Vagina (tissue), 2 donors: Measurements from ENCODE around the gene FGGY. TPM values are rescaled to one million over a fixed set of nuclear protein-coding genes. Genes with fewer than 3 reads are reported as not detected.

Source experiments
- DNase-seq, 2 donors: peaks; one replicate each; pipeline ENCODE4 v3.0.0-alpha.2; 2017; ENCODE audit errors: extremely low spot score in 2 of 2
- H3K27ac ChIP-seq: fragments of 200-600 bp; sonication (generic); one replicate; pipeline ENCODE4 v1.5.1; 2019
- H3K27me3 ChIP-seq: fragments of 200-600 bp; sonication (generic); one replicate; pipeline ENCODE4 v1.5.1; 2019
- H3K36me3 ChIP-seq, 2 donors: fragments of 200-600 bp; sonication (generic); one replicate each; pipeline ENCODE4 v1.5.1; 2017 to 2019
- H3K4me1 ChIP-seq: fragments of 200-600 bp; sonication (generic); one replicate; pipeline ENCODE4 v1.5.1; 2019
- H3K4me3 ChIP-seq, 2 donors: fragments of 200-600 bp; sonication (generic); 1 replicate in 1 of 2; 2 replicates in 1 of 2; pipeline ENCODE4 v1.5.1; 2016 to 2019
- H3K9me3 ChIP-seq: fragments of 200-600 bp; sonication (generic); one replicate; pipeline ENCODE4 v1.5.1; 2019
- CTCF ChIP-seq, 3 experiments: fragments of 450-650 bp in 2 of 3; fragments of 200-600 bp in 1 of 3; sonication (generic) in 1 of 3; IDR thresholded peaks; one replicate each; pipeline ENCODE4 v1.5.1; 2017 to 2019; ENCODE audit warnings: antibody characterized with exemption in 3 of 3, mild to moderate bottlenecking in 2 of 3, moderate library complexity in 2 of 3
- POLR2A ChIP-seq, 2 donors: fragments of 450-650 bp; IDR thresholded peaks; one replicate each; pipeline ENCODE4 v1.6.1; 2017; ENCODE audit warnings: antibody characterized with exemption in 2 of 2, mild to moderate bottlenecking in 2 of 2, moderate library complexity in 2 of 2
- POLR2AphosphoS5 ChIP-seq, 2 donors: sonication (generic); formaldehyde crosslinking; IDR thresholded peaks; one replicate each; pipeline ENCODE4 v1.9.0; 2017; ENCODE audit warnings: antibody characterized with exemption in 2 of 2, mild to moderate bottlenecking in 2 of 2, low read depth in 1 of 2; ENCODE audit not compliant: insufficient read depth in 1 of 2
- intact Hi-C: fragments of 100-400 bp; cut with DNase I; formaldehyde crosslinking; loops from one replicate; pipeline ENCODE4 v1.15.1; 2023
- total RNA-seq: library from RNA; depleted of rRNA; stranded (reverse); fragments of >200 nt; gene quantifications from one replicate; pipeline ENCODE4 v1.2.3, GENCODE V29; 2016

The FGGY gene
- total RNA-seq, 1 donor from 2014 or later = 11.8 TPM

GRCh38 chr1:59561796-59562195 lies 264.9 kb downstream of the FGGY start:
- Histone ChIP-seq H3K9me3 (no peaks in the 10 kb centered on the region), H3K4me1 (peaks cover 16% of the 10 kb centered on the region), H3K27me3 (no peaks in the 10 kb centered on the region), H3K4me3 (no peak overlapping the region), H3K27ac (no peak overlapping the region), H3K36me3 (no peaks in the 10 kb centered on the region)
- intact Hi-C loops = no loop called here
- TF ChIP-seq POLR2AphosphoS5 (IDR thresholded peaks at IDR 0.05; ENCODE audit: insufficient read depth in 1 of 2, low read depth in 1 of 2) = no peak
- TF ChIP-seq CTCF (IDR thresholded peaks at IDR 0.05) = no peak
- TF ChIP-seq POLR2A (IDR thresholded peaks at IDR 0.05) = no peak
- no peak for DNase-seq

DNA sequence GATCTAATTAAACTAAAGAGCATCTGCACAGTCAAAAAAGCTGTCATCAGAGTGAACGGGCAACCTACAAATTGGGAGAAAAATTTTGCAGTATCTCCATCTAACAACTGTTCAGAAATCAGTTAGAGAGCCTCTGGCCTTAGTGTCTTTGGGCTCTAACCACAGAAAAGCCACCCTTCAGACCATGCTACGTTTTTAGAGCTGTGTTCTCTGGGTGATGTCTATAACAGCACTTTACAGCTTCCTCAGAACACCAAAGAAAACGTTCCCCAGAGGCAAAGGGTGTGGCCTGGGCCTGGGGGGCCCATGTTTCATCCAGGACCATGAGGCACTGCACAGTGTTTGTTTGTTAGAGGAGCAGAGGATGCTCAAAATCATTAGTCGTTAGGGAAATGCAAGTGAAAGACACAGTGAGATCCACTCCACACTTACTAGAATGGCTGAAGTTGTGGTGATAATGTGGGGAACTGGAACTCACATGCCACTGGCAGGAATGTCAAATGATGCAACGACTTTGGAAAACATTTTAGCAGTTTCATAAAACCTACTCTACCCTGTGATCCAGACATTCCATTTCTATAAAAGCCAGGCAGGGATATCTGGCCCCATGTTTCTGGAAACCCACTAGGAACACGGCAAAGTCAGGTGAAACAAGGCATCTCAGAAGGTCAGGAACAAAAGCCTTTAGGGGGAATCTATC lies 267.4 kb downstream of the FGGY start:
- intact Hi-C loops = no loop called here
- Histone ChIP-seq H3K36me3 (no peaks in the 10 kb centered on the region), H3K27ac (peak overlapping the region; percentile 76), H3K4me1 (peaks cover 16% of the 10 kb centered on the region), H3K27me3 (no peaks in the 10 kb centered on the region), H3K9me3 (no peaks in the 10 kb centered on the region), H3K4me3 (no peak overlapping the region)
- TF ChIP-seq POLR2A (IDR thresholded peaks at IDR 0.05) (no peak), POLR2AphosphoS5 (IDR thresholded peaks at IDR 0.05; ENCODE audit: insufficient read depth in 1 of 2, low read depth in 1 of 2) (no peak), CTCF (IDR thresholded peaks at IDR 0.05) (no peak)
- DNase-seq = no peak

GRCh38 chr1:59565611-59566410 lies 268.9 kb downstream of the FGGY start:
- Histone ChIP-seq H3K9me3 (no peaks in the 10 kb centered on the region), H3K27ac (peak overlapping the region; percentile 76), H3K27me3 (no peaks in the 10 kb centered on the region), H3K36me3 (no peaks in the 10 kb centered on the region), H3K4me3 (peak overlapping the region in 1 of 2 donors; percentile 6), H3K4me1 (peaks cover 16% of the 10 kb centered on the region)
- DNase-seq = no peak
- TF ChIP-seq POLR2A (IDR thresholded peaks at IDR 0.05) = no peak
- peak; percentile 11 to 13 for TF ChIP-seq POLR2AphosphoS5 (IDR thresholded peaks at IDR 0.05; ENCODE audit: insufficient read depth in 1 of 2, low read depth in 1 of 2)
- TF ChIP-seq CTCF (IDR thresholded peaks at IDR 0.05) = no peak
- intact Hi-C loops = no loop called here

DNA sequence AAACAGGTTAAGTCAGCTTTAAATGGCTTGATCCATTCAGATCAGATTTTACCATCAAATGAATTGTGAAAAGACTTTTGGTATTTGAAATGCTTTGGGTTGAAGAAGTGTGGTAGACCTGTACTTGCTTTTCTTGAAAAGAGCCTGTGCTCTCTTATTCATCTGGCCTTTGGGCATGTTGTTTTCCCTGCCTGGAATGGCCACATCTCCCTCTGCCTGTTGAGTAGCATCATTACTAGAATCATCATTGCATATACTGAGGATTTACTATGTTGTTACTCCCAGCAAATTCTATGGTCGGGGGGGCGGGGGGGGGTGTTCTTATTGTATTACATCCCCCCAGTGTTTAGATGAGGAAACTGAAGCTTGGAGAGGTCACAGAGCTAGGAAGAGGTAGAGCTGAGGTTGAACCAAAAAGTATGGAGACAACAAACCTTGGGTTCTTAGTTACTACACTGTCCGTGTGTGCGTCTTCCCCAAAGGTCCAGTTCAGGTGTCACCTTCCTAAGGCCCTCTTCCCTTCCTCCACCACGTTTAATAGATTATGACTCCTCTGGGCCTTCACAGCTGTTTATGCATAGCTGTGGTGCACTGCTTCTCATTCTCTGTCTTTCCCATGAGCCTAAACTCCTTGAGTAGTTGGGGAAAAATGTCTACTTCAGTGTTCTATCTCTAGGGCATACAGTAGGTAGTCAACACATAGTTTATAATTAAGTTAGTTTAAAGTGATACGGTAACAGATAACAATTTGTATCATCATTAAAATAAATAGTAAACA lies 271.5 kb downstream of the FGGY start:
- Histone ChIP-seq H3K27ac (no peak overlapping the region), H3K4me3 (no peak overlapping the region), H3K9me3 (no peaks in the 10 kb centered on the region), H3K4me1 (peaks cover 16% of the 10 kb centered on the region), H3K36me3 (no peaks in the 10 kb centered on the region), H3K27me3 (no peaks in the 10 kb centered on the region)
- TF ChIP-seq POLR2AphosphoS5 (IDR thresholded peaks at IDR 0.05; ENCODE audit: insufficient read depth in 1 of 2, low read depth in 1 of 2) (no peak), POLR2A (IDR thresholded peaks at IDR 0.05) (no peak), CTCF (IDR thresholded peaks at IDR 0.05) (no peak)
- intact Hi-C loops = no loop called here
- no peak for DNase-seq
